Spleen (tissue), 11 donors: Measurements from ENCODE around the gene TUBA1C. TPM values are rescaled to one million over a fixed set of nuclear protein-coding genes. Genes with fewer than 3 reads are reported as not detected.
"Not testable (repeated sequence)": the region's sequence is repeated elsewhere in the genome, so short reads cannot be mapped to it uniquely, and the experiment has no call there.

Source experiments
- DNase-seq: peaks from one replicate; pipeline ENCODE4 v3.0.0-alpha.2; 2020
- H3K27ac ChIP-seq, 8 donors: fragments of 200-600 bp; sonication (generic) in 7 of 8; 1 replicate in 4 of 8; 2 replicates in 4 of 8; pipeline versions ENCODE4 v1.5.0 to v1.8.0; 2016 to 2021; ENCODE audit warnings: inconsistent platforms in 4 of 8, mild to moderate bottlenecking in 4 of 8, moderate library complexity in 1 of 8
- H3K27me3 ChIP-seq, 7 donors: fragments of 200-600 bp; sonication (generic) in 6 of 7; replicated peaks in 1 of 7; 1 replicate in 4 of 7; 2 replicates in 3 of 7; pipeline versions ENCODE4 v1.5.0 to v1.8.0; 2016 to 2021; ENCODE audit warnings: inconsistent platforms in 3 of 7, mild to moderate bottlenecking in 1 of 7
- H3K36me3 ChIP-seq, 6 donors: fragments of 200-600 bp; sonication (generic) in 5 of 6; 1 replicate in 4 of 6; 2 replicates in 2 of 6; pipeline versions ENCODE4 v1.5.0 to v1.8.0; 2016 to 2021; ENCODE audit warnings: inconsistent platforms in 2 of 6
- H3K4me1 ChIP-seq, 6 donors: fragments of 200-600 bp; sonication (generic) in 5 of 6; 1 replicate in 3 of 6; 2 replicates in 3 of 6; pipeline versions ENCODE4 v1.5.0 to v1.8.0; 2016 to 2021; ENCODE audit warnings: inconsistent platforms in 3 of 6
- H3K4me3 ChIP-seq, 8 donors: fragments of 200-600 bp; sonication (generic) in 7 of 8; 1 replicate in 4 of 8; 2 replicates in 4 of 8; pipeline versions ENCODE4 v1.5.0 to v1.8.0; 2016 to 2021; ENCODE audit warnings: inconsistent platforms in 4 of 8, mild to moderate bottlenecking in 4 of 8, moderate library complexity in 2 of 8
- H3K9me3 ChIP-seq, 8 donors: fragments of 200-600 bp; sonication (generic) in 7 of 8; 1 replicate in 4 of 8; 2 replicates in 4 of 8; pipeline versions ENCODE4 v1.5.0 to v1.8.0; 2016 to 2021; ENCODE audit warnings: inconsistent platforms in 4 of 8
- CTCF ChIP-seq, 11 experiments: fragments of 200-600 bp in 7 of 11; fragments of 450-650 bp in 4 of 11; sonication (generic) in 4 of 11; IDR thresholded peaks in 8 of 11; conservative IDR thresholded peaks in 3 of 11; 1 replicate in 7 of 11; 2 replicates in 4 of 11; pipeline versions ENCODE4 v1.4.0 to v1.8.0; 2016 to 2021; ENCODE audit warnings: antibody characterized with exemption in 11 of 11, inconsistent platforms in 4 of 11, mild to moderate bottlenecking in 1 of 11
- POLR2A ChIP-seq, 3 donors: fragments of 450-650 bp; IDR thresholded peaks; one replicate each; pipeline ENCODE4 v1.5.1; 2017; ENCODE audit warnings: antibody characterized with exemption in 3 of 3, mild to moderate bottlenecking in 1 of 3
- POLR2AphosphoS5 ChIP-seq, 3 donors: sonication (generic); formaldehyde crosslinking; IDR thresholded peaks; one replicate each; pipeline ENCODE4 v1.5.1; 2017; ENCODE audit warnings: antibody characterized with exemption in 3 of 3
- WGBS, 5 donors: extraction: QIAGEN DNeasy Blood & Tissue Kit in 3 of 5; methylation state at CpG; one replicate each; pipeline versions ENCODE4 v1.1.5 to v1.1.7; 2013 to 2018; 5-methylcytosine and 5-hydroxymethylcytosine counted together
- intact Hi-C: fragments of 100-400 bp; cut with DNase I; formaldehyde crosslinking; loops from one replicate; pipeline ENCODE4 v1.15.0; 2023; ENCODE audit warnings: low total_unique reads
- polyA plus RNA-seq, 3 donors: library from polyadenylated mRNA; stranded (reverse); fragments of 200-250 nt; gene quantifications; one replicate each; pipeline ENCODE4 v1.2.1, GENCODE V29; 2013
- total RNA-seq, 7 donors: library from RNA; depleted of rRNA in 3 of 7; stranded (reverse); fragments of >200 nt in 3 of 7; fragmentation: NEBNext Ultra II Directional in 4 of 7; extraction: Animal tissue kit (Norgen Biotek cat#: 25700) in 4 of 7; gene quantifications; one replicate each; pipeline versions ENCODE4 v1.1.0 to v1.2.1, GENCODE V29; 2016 to 2021
- donor health status: healthy with polysubstance abuse.
- donor health status: DM: no; HTN: no; CAD: no; lungs with moderate emphysema.
- donor health status: DM: no; HTN: no; CAD: no.
- donor health status: Bipolar disorder and iron deficiency.
- donor health status: healthy.
- donor health status: DM: no; HTN: no; CAD: no.
- donor health status: DM: yes; HTN: yes; CAD: no.

TUBA1C gene
- total and polyA plus RNA-seq, 10 donors, result 36.3 to 89.6 (median 58.8) TPM

DNA sequence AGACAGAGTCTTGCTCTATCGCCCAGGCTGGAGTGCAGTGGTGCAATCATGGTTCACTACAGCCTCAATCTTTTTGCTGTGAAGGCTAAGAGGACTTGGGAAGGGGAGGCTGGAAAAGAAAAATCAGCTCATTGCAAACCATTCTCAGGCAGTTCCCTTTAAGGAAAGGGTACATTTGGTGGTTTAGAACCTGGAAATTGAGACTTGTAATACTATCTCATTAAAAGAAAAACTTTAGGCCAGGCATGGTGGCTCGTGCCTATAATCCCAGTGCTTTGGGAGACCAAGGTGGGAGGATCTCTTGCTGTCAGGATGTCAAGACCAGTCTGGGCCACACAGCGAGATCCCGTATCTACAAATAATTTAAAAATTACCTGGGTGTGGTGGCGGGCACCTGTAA, 21.3 kb upstream of the TUBA1C start:
- H3K4me1 ChIP-seq, result peaks cover 0 to 23% (median 2%) of the 10 kb centered on the region in 6 donors
- no peaks in the 10 kb centered on the region for H3K36me3 ChIP-seq
- H3K9me3 ChIP-seq, result no peaks in the 10 kb centered on the region
- no peak overlapping the region for H3K27ac ChIP-seq
- TF ChIP-seq CTCF (IDR thresholded peaks at IDR 0.05 in 8 of 11, conservative IDR thresholded peaks at IDR 0.05 in 3 of 11) (no peak), POLR2AphosphoS5 (IDR thresholded peaks at IDR 0.05) (no peak)
- no peaks in the 10 kb centered on the region for H3K27me3 ChIP-seq
- intact Hi-C loops, result no loop called here
- DNase-seq, result no peak
- WGBS, 5 donors, result 87 to 97% (median 93%) methylated on average over 5 of the region's 5 CpGs
- H3K4me3 ChIP-seq, result no peak overlapping the region

DNA sequence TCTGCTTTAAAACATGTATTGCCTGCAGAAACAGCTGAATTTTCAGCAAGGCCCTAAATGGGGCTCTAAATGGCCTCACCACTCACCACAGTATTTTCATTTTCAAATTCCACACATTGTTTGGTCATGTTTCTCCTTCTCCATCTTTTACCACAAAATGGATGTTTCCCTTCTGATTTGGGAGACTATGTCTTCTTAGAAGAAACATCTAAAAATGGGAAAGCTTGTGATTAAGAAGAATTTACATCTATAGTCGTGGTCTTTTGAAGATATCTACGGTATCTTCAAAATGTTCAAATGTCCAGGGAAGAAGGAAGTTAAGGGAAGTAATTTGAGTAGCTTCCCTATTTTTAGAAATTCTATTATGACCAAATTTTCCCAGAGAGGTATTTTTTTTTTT, 20.7 kb upstream of the TUBA1C start:
- no peaks in the 10 kb centered on the region for H3K36me3 ChIP-seq
- H3K27ac ChIP-seq, result peak overlapping the region in 1 of 8 donors; percentile 31
- 46 to 74% (median 60%) methylated on average over 2 of the region's 2 CpGs for WGBS, 5 donors
- H3K4me1 ChIP-seq, result peaks cover 0 to 23% (median 2%) of the 10 kb centered on the region in 6 donors
- intact Hi-C loops, result no loop called here
- no peak overlapping the region for H3K4me3 ChIP-seq
- no peaks in the 10 kb centered on the region for H3K9me3 ChIP-seq
- TF ChIP-seq CTCF (IDR thresholded peaks at IDR 0.05 in 8 of 11, conservative IDR thresholded peaks at IDR 0.05 in 3 of 11) (no peak), POLR2A (IDR thresholded peaks at IDR 0.05) (no peak), POLR2AphosphoS5 (IDR thresholded peaks at IDR 0.05) (no peak)
- no peak for DNase-seq
- H3K27me3 ChIP-seq, result no peaks in the 10 kb centered on the region

GRCh38 chr12:49251357-49251756, 13.5 kb upstream of the TUBA1C start:
- no peaks in the 10 kb centered on the region for H3K4me1 ChIP-seq
- H3K4me3 ChIP-seq, result no peak overlapping the region
- no peak for TF ChIP-seq POLR2AphosphoS5 (IDR thresholded peaks at IDR 0.05)
- no peak for TF ChIP-seq CTCF (IDR thresholded peaks at IDR 0.05 in 8 of 11, conservative IDR thresholded peaks at IDR 0.05 in 3 of 11)
- no peak for TF ChIP-seq POLR2A (IDR thresholded peaks at IDR 0.05)
- intact Hi-C loops, result no loop called here
- H3K27me3 ChIP-seq, result no peaks in the 10 kb centered on the region
- WGBS, 5 donors, result 85 to 97% (median 91%) methylated on average over 5 of the region's 5 CpGs
- H3K36me3 ChIP-seq, result no peaks in the 10 kb centered on the region
- no peak for DNase-seq
- H3K27ac ChIP-seq, result no peak overlapping the region
- no peaks in the 10 kb centered on the region for H3K9me3 ChIP-seq

DNA sequence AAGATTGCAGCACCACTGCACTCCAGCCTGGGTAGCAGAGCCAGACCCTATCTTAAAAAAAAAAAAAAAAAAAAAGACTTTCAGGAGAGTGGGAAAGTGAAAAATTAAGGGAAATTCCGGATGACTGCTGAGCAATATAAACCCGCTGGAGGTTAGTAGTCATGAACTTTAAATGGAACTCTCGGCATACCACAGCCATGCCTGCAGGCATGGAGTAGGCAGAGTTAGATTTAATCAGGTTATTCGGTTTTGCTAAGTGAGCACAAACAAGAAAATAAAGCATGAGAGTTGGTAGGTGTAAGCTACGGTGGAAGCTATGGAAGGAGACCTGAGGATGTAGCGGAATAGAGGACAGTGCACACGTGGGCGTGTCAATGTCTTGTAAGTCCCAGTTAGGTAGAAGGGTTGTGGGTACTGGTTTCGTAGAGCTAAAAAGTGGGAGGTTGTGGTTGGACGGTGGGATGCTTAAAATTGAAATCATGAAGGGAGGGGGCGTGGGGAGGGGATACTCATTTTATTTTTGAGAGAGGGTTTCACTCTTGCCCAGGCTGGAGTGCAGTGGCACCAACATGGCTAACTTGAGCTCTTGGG, 11.8 kb upstream of the TUBA1C start:
- 80 to 86% (median 86%) methylated on average over 11 of the region's 11 CpGs for WGBS, 5 donors
- Histone ChIP-seq H3K4me1 (peaks cover 0 to 10% (median 0%) of the 10 kb centered on the region in 6 donors), H3K9me3 (no peaks in the 10 kb centered on the region), H3K36me3 (no peaks in the 10 kb centered on the region), H3K27ac (no peak overlapping the region), H3K4me3 (no peak overlapping the region), H3K27me3 (no peaks in the 10 kb centered on the region)
- DNase-seq, result no peak
- intact Hi-C loops, result no loop called here
- TF ChIP-seq CTCF (IDR thresholded peaks at IDR 0.05 in 8 of 11, conservative IDR thresholded peaks at IDR 0.05 in 3 of 11) (no peak), POLR2A (IDR thresholded peaks at IDR 0.05) (no peak), POLR2AphosphoS5 (IDR thresholded peaks at IDR 0.05) (no peak)

- H3K27me3 ChIP-seq, intact Hi-C loops, H3K36me3 ChIP-seq, DNase-seq, H3K9me3 ChIP-seq, H3K4me3 ChIP-seq: not testable (repeated sequence)
- WGBS, 5 donors, result 94 to 96% (median 96%) methylated on average over 10 of the region's 10 CpGs
- peak overlapping the region in 2 of 8 donors; percentile 38 to 50 for H3K27ac ChIP-seq
- peaks cover 0 to 20% (median 2%) of the 10 kb centered on the region in 6 donors for H3K4me1 ChIP-seq
Observed at GRCh38 chr12:49255456-49255855, 9.4 kb upstream of the TUBA1C start.
